ENCODE measurements around the gene UBE2D3. TPM values are rescaled to one million over a fixed set of nuclear protein-coding genes. Genes with fewer than 3 reads are reported as not detected.

Gene UBE2D3
- total and polyA plus RNA-seq, 2 of the 4 experiments (the other 2 are of a cell fraction) = 233 to 387 TPM

DNA sequence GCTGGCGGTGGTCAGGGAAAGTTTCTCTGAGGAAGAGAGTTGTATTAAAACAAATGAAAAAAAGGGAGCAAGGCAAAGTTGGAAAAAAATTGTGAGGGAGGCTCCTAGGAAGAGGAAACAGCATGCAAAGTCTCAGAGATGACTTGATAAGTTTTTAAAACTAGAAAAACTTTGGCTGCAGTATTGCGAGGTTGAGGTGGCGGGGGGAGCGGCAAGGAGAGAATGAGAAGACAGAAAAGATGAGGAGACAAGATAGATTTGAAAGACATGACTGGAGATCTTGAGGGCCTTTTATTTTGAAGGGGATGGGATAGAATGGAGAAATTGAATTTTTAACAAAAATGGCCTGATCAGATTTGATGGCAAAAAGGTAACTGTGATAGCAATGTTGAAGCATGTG lies 4.8 kb upstream of the UBE2D3 start:
- no peak overlapping the region for H2AK5ac ChIP-seq (ENCODE audit: low read depth, low read length)
- peaks cover 6 to 14% of the 10 kb centered on the region in 2 experiments for H3K79me1 ChIP-seq (ENCODE audit: low read depth in 1 of 2, low read length in 2 of 2)
- no peaks in the 10 kb centered on the region; the same call in 1 of the 2 replicates for H4K20me1 ChIP-seq (ENCODE audit: insufficient read depth, low read length)
- no peaks in the 10 kb centered on the region for H3K36me3 ChIP-seq (ENCODE audit: control insufficient read depth, insufficient read depth, low read length)
- no peak overlapping the region for H2BK5ac ChIP-seq (ENCODE audit: low read depth, low read length, poor library complexity, severe bottlenecking)
- H2BK20ac ChIP-seq (ENCODE audit: low read depth, low read length) = no peak overlapping the region
- H3K9me1 ChIP-seq (ENCODE audit: insufficient read depth, low read length) = 0 out of 2 replicates have a peak, but pooled peaks cover 4% of the 10 kb centered on the region
- no peaks in the 10 kb centered on the region for H3K27me3 ChIP-seq (ENCODE audit: control insufficient read depth, insufficient read depth, low read length)
- dilution Hi-C loops (cut with HindIII; ENCODE audit: low sequenced_read_pairs, unreplicated experiment) = no loop called here
- no TSS peak for BruUV-seq (replicated peaks)
- TF ChIP-seq RAD21 (IDR thresholded peaks at IDR 0.05; ENCODE audit: low read length) (no peak), BHLHE40 (IDR thresholded peaks at IDR 0.05; ENCODE audit: low read depth, low read length) (no peak), CTCF (conservative IDR thresholded peaks at IDR 0.05; ENCODE audit: low read depth, low read length) (no peak), RFX5 (IDR thresholded peaks at IDR 0.05; ENCODE audit: low read depth, low read length) (no peak), ELK1 (IDR thresholded peaks at IDR 0.05; ENCODE audit: borderline replicate concordance, low read depth, low read length) (no peak), CHD1 (IDR thresholded peaks at IDR 0.05; ENCODE audit: low read depth, low read length) (no peak), MAFK (IDR thresholded peaks at IDR 0.05; ENCODE audit: low read depth, low read length) (no peak), FOS (IDR thresholded peaks at IDR 0.05; ENCODE audit: low read depth, low read length) (no peak), CEBPB (IDR thresholded peaks at IDR 0.05; ENCODE audit: low read depth, low read length) (no peak), SMC3 (IDR thresholded peaks at IDR 0.05; ENCODE audit: low read depth, low read length) (no peak), POLR2A (IDR thresholded peaks at IDR 0.05; ENCODE audit: low read depth, low read length) (no peak), NFE2L2 (IDR thresholded peaks at IDR 0.05; ENCODE audit: low read depth, low read length) (no peak), RCOR1 (IDR thresholded peaks at IDR 0.05; ENCODE audit: insufficient replicate concordance, low read length) (no peak)
- TF ChIP-seq, protein P1, sequence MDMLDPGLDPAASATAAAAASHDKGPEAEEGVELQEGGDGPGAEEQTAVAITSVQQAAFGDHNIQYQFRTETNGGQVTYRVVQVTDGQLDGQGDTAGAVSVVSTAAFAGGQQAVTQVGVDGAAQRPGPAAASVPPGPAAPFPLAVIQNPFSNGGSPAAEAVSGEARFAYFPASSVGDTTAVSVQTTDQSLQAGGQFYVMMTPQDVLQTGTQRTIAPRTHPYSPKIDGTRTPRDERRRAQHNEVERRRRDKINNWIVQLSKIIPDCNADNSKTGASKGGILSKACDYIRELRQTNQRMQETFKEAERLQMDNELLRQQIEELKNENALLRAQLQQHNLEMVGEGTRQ (IDR thresholded peaks at IDR 0.05; ENCODE audit: low read depth, low read length) = no peak
- no peak overlapping the region for H4K5ac ChIP-seq (ENCODE audit: low read depth, low read length)
- intact Hi-C loops (cut with micrococcal nuclease) = no loop called here
- H3K9ac ChIP-seq (ENCODE audit: low read depth, low read length) = no peak overlapping the region
- DNase-seq (no peak), ATAC-seq (ENCODE audit: low read depth) (no peak)
- peaks cover 4% of the 10 kb centered on the region; the same call in 1 of the 2 replicates for H3K4me1 ChIP-seq (ENCODE audit: control insufficient read depth, insufficient read depth, low read length)
- H2BK15ac ChIP-seq (ENCODE audit: low read depth, low read length) = no peak overlapping the region
- CTCF ChIA-PET = no interaction called here
- H2AFZ ChIP-seq (replicated peaks; ENCODE audit: low read length, poor library complexity) = no peak overlapping the region
- H4K91ac ChIP-seq (ENCODE audit: insufficient read depth, low read depth, low read length) = no peak overlapping the region
- POLR2A ChIA-PET (ENCODE audit: unreplicated experiment) = no interaction called here
- 100% methylated on average over 4 of the region's 4 CpGs; no CpG with 5 or more reads in 1 of the 2 experiments for WGBS, 2 experiments (ENCODE audit: extremely low coverage in 2 of 2, insufficient read length in 1 of 2)
- no peak overlapping the region for H3K4me3 ChIP-seq (ENCODE audit: insufficient read depth, low read depth, low read length)
- H2AK9ac ChIP-seq (replicated peaks; ENCODE audit: low read depth, low read length, poor library complexity) = no peak overlapping the region
- no peak overlapping the region for H3K27ac ChIP-seq (ENCODE audit: insufficient read depth, low read length)
- H3K14ac ChIP-seq (replicated peaks; ENCODE audit: low read depth, low read length) = no peak overlapping the region
- no peak overlapping the region for H3K18ac ChIP-seq (ENCODE audit: low read depth, low read length)
- no peak overlapping the region for H2BK120ac ChIP-seq (ENCODE audit: low read depth, low read length)
- in situ Hi-C loops (cut with MboI; ENCODE audit: low sequenced_read_pairs) = no loop called here
- no peak overlapping the region for H4K8ac ChIP-seq (ENCODE audit: low read depth in 2 of 2, low read length in 2 of 2)
- no peak overlapping the region for H3K23ac ChIP-seq (ENCODE audit: low read depth, low read length)
- H3K9me3 ChIP-seq (ENCODE audit: control insufficient read depth, insufficient read depth, low read length) = no peaks in the 10 kb centered on the region
- no peak overlapping the region for H3K4me2 ChIP-seq (ENCODE audit: low read depth, low read length)
- H3K56ac ChIP-seq (ENCODE audit: extremely low read depth, insufficient read depth, low read length) = no peak overlapping the region
- H3K4ac ChIP-seq (ENCODE audit: low read depth, low read length) = no peak overlapping the region

All from IMR-90 (cell line).